ENCODE results near the gene KCNG3.

Gene KCNG3, protein sequence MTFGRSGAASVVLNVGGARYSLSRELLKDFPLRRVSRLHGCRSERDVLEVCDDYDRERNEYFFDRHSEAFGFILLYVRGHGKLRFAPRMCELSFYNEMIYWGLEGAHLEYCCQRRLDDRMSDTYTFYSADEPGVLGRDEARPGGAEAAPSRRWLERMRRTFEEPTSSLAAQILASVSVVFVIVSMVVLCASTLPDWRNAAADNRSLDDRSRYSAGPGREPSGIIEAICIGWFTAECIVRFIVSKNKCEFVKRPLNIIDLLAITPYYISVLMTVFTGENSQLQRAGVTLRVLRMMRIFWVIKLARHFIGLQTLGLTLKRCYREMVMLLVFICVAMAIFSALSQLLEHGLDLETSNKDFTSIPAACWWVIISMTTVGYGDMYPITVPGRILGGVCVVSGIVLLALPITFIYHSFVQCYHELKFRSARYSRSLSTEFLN

GRCh38 chr2:42493468-42494354 lies at the start of gene KCNG3:
Gene KCNG3 (minus strand): TSS chr2:42493982. CDS start chr2:42493501, 481 bp downstream.
- peak; percentile 44 for DNase-seq (ENCODE audit: low read depth)

- no peak for DNase-seq (ENCODE audit: low read depth)
Measured at GRCh38 chr2:42542871-42543270, 49.1 kb upstream of the KCNG3 start.

GRCh38 chr2:42537493-42537892 lies 43.7 kb upstream of the KCNG3 start:
- no peak for DNase-seq (ENCODE audit: low read depth)

GRCh38 chr2:42532397-42532796 lies 38.6 kb upstream of the KCNG3 start:
- no peak for DNase-seq (ENCODE audit: low read depth)

GRCh38 chr2:42523341-42523740 lies 29.6 kb upstream of the KCNG3 start:
- DNase-seq (ENCODE audit: low read depth), result no peak

DNA sequence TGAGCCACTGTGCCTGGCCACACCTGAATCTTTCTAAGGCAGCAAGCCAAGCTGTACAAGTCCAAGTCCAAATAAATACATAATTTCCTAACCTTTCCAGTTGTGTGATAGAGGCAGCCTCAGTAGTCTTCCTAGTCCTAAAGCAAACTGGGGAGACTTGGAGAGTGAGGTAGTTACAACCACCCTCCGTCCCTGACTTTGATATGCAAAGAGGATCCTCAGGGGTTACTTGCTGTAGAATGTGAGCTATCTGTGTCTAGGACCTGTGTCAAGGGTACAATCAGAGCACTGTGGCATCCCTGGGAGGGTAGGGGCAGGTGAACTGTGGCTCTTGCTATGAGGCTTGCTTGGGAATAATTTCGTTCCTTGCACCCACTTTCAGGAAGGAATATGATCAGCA lies 28.3 kb upstream of the KCNG3 start:
- DNase-seq (ENCODE audit: low read depth), result no peak

DNA sequence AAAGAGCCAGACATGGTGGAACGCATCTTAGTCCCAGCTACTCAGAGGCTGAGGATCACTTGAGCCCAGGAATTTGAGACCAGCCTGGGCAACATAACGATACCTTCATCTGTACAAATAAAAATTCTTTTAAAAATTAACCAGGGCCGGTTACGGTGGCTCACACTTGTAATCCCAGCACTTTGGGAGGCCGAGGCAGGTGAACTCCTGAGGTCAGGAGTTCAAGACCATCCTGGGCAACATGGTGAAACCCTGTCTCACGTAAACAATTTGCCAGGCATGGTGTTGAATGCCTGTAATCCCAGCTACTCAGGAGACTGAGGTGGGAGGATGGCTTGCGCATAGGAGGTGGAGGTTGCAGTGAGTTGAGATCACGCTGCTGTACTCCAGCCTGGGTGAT lies 25.8 kb upstream of the KCNG3 start:
- DNase-seq (ENCODE audit: low read depth), result no peak

GRCh38 chr2:42516418-42516901 lies 22.7 kb upstream of the KCNG3 start:
- DNase-seq (ENCODE audit: low read depth), result no peak

DNA sequence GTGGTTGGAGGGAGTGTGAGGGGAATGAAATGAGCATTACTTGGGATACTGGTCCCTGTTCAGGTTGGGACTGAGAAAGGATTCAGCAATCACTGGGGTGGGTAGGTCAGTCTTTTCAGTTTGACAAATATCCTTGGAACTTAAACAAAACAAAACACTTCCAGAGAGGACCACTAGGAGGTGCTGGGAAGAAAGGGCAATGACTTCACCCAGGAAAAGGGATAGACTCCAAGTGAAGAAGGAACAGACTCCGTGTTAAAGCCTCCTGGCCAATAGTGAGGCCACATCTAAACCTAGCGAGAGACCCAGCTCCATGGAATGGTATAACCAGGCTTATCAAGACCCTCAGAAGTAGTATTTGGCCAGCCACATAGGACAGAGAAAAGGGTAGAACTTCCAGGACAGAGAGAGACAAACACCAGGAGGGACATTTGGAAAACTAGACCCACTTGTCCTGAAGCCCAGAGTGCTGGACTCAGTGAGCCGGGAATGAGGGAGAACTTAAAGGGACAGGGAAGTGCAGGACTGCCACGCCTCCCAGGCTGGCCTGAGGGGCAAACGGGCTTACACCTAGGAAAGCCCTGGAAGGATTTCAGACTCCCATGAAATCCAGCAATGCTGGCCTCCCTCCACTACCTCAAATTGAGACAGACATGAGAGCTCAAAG lies 19.6 kb upstream of the KCNG3 start:
- DNase-seq (ENCODE audit: low read depth), result no peak

DNA sequence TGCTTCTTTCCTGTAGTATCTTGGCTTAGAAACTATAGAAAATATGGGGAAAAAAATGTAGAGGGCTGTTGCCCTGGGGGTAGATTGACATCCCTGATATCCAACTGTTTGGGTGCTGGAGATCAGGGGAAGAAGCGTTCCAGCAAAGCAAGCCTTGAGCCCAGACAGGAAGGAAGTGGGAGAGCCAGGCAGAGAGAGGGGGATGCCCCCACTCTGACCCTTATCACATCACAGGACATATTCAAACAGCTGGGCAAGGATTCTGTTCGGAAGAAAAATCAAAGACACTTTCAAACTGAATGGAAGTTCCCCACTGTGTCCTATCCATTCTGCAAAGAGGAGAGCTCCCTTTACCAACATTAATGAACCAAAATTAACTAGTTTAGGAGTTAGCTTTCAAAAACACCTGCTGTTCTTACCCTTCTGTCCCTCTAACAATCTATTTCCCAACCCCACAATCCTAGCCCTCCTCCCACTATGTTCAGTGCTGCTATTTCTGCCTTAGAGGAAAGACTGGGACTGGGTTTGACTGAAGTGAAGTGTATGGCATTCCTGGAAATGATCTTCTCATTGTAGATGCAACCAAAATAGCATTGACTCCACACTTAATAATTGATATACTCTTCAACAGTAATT lies 16.9 kb upstream of the KCNG3 start:
- no peak for DNase-seq (ENCODE audit: low read depth)

DNA sequence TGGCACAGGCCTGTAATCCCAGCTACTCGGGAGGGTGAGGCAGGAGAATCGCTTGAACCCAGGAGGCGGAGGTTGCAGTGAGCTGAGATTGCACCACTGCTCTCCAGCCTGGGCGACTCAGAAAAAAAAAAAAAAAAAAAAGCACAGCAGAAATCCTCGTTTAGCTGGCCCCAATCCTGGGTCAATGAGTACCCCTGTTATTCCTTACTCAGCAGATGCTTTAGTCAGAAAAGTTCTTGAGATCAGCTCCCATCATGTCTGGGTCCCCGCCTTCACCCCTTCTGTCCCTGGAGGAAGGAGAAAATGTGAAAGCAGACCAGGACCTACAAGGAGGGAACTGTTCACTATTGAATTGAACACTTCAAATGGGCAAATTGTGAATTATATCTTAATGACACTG lies 16.4 kb upstream of the KCNG3 start:
- DNase-seq (ENCODE audit: low read depth), result no peak

DNA sequence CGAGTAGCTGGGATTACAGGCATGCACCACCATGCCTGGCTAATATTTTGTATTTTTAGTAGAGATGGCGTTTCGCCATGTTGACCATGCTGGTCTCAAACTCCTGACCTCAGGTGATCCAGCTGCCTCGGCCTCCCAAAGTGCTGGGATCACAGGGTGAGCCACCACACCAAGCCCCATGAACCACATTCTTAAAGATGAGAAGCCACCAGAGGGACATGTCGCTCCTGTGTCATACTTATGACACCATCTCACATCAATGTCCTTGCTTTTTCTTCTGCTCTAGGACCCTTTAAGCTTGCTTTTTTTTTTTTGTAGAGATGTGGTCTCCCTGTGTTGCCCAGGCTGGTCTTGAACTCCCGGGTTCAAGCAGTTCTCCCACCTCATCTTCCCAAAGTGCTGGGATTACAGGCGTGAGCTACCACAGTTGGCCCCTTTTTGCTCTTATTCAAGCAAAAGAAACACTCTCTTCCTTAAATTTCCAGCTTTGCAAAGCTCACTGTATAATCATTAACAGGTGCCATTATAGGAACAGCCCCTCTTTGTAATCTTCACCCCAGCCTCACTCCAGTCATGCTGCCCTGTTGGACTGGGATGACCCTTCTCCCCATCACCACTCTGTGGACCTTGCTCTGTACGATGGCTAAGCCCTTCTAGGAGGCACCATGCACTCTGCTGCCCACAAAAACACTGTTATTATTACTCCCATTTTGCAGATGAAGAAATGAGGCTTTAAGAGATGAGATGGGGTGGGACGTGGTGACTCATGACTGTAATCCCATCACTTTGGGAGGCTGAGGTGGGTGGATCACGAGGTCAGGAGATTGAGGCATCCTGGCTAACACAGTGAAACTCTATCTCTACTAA lies 10.8 kb upstream of the KCNG3 start:
- DNase-seq (ENCODE audit: low read depth), result no peak

DNA sequence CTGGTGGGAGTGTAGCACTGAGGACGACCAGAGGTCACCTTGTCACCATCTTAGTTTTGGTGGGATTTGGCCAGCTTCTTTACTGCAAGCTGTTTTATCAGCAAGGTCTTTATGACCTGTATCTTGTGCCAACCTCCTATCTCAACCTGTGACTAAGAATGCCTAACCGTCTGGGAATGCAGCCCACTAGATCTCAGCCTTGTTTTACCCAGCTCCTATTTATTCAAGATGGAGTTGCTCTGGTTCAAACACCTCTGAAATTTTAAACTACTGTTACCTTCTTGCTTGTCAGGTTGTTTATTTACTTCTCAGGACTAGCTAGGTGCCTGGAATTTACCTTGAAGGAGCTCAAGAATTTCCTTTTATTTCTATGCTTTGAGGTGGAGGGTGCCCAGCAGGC lies 9.5 kb upstream of the KCNG3 start:
- DNase-seq (ENCODE audit: low read depth), result no peak

- DNase-seq (ENCODE audit: low read depth), result no peak
Measured at GRCh38 chr2:42498497-42498896, 4.7 kb upstream of the KCNG3 start.

DNA sequence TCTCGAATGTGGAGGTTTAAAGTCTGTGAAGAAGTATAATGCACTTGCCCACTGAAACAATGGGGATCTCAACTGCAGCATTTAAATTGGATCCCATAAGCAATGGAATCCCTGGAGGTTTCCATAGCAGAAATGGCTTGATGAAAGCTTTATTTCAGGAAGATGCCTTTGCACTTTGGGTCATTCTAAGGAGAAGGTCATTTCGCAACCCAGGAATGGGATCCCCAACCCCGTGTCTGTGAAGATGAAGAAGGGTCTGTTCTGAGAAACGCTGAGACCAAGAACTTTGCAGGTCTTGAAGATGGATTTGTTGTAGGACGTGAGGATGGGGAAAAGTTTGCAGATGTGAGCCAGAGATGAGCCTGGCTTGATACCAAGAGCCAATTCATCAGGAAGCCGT lies 1.8 kb upstream of the KCNG3 start:
- no peak for DNase-seq (ENCODE audit: low read depth)

GRCh38 chr2:42495234-42495581 lies 1.4 kb upstream of the KCNG3 start:
- DNase-seq (ENCODE audit: low read depth), result no peak

GRCh38 chr2:42494355-42495233 lies 812 bp upstream of the KCNG3 start:
- peak; percentile 45 for DNase-seq (ENCODE audit: low read depth)

- DNase-seq (ENCODE audit: low read depth), result peak; percentile 7
Measured at GRCh38 chr2:42492691-42493467, 903 bp downstream of the KCNG3 start.

DNA sequence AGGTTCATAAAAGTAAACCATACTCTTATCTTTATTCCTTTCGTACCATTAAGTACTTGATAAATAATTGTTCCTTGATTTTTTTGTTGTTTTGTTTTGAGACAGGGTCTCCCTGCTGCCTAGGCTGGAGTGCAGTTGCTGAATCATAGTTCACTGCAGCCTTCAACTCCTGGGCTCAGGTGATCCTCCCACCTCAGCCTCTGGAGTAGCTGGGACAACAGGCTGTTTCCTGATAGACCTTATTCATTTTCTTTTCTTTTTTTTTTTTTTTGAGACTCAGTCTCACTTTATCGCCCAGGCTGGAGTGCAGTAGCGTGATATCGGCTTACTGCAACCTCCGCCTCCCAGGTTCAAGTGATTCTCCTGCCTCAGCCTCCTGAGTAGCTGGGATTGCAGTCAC lies 5.5 kb downstream of the KCNG3 start:
- no peak for DNase-seq (ENCODE audit: low read depth)
